IMR-90 (cell line): ENCODE data around the gene MYOM1. TPM values are rescaled to one million over a fixed set of nuclear protein-coding genes. Genes with fewer than 3 reads are reported as not detected.

ENCODE experiments used
- ATAC-seq: fragments of 200-7000 bp; cut with Tn5 transposase; 2 replicates; pipeline ENCODE4 v1.9.1; 2020; ENCODE audit warnings: low read depth, mild to moderate bottlenecking, moderate library complexity
- BruUV-seq: library from RNA; stranded (reverse); fragments of 400-500 nt; replicated peaks from 2 replicates; lab custom pipeline; 2021; lab: Mats Ljungman, UMichigan
- CTCF ChIA-PET: fragments of 300-600 bp; formaldehyde crosslinking; extraction: SDS; loops from one replicate; lab custom pipeline; 2021; ENCODE audit warnings: antibody characterized with exemption; lab: Yijun Ruan, JAX
- POLR2A ChIA-PET: fragments of 300-600 bp; sonication (Branson Sonifier 250); formaldehyde crosslinking; loops from one replicate; lab custom pipeline; 2022; ENCODE audit warnings: antibody characterized with exemption; ENCODE audit not compliant: unreplicated experiment; lab: Charles Lee
- DNase-seq: peaks from one replicate; pipeline ENCODE4 v3.0.0; 2013
- H2AFZ ChIP-seq: replicated peaks from 2 replicates; pipeline ENCODE3; 2013; ENCODE audit warnings: low read length, mild to moderate bottlenecking; ENCODE audit not compliant: poor library complexity
- H2AK5ac ChIP-seq: 2 replicates; pipeline ENCODE4 v1.6.1; 2013; ENCODE audit warnings: low read depth, low read length, inconsistent platforms
- H2AK9ac ChIP-seq: replicated peaks from 2 replicates; pipeline ENCODE3; 2013; ENCODE audit warnings: mild to moderate bottlenecking, low read depth, low read length, moderate library complexity; ENCODE audit not compliant: poor library complexity
- H2BK120ac ChIP-seq: 2 replicates; pipeline ENCODE4 v1.6.1; 2013; ENCODE audit warnings: low read depth, low read length, inconsistent platforms
- H2BK15ac ChIP-seq: 3 replicates; pipeline ENCODE4 v1.6.1; 2013; ENCODE audit warnings: low read depth, low read length, inconsistent platforms
- H2BK20ac ChIP-seq: 2 replicates; pipeline ENCODE4 v1.6.1; 2013; ENCODE audit warnings: low read depth, mild to moderate bottlenecking, inconsistent platforms, low read length, moderate library complexity
- H2BK5ac ChIP-seq: 2 replicates; pipeline ENCODE4 v1.6.1; 2013; ENCODE audit warnings: mild to moderate bottlenecking, low read depth, low read length, inconsistent platforms; ENCODE audit not compliant: poor library complexity, severe bottlenecking
- H3K14ac ChIP-seq: replicated peaks from 2 replicates; pipeline ENCODE4 v1.6.1; 2013; ENCODE audit warnings: low read depth, low read length, inconsistent platforms
- H3K18ac ChIP-seq: 2 replicates; pipeline ENCODE4 v1.6.1; 2013; ENCODE audit warnings: low read depth, low read length, control low read depth
- H3K23ac ChIP-seq: 2 replicates; pipeline ENCODE4 v1.6.1; 2013; ENCODE audit warnings: low read depth, low read length, inconsistent platforms
- H3K27ac ChIP-seq: 2 replicates; pipeline ENCODE4 v1.5.1; 2013; ENCODE audit warnings: mild to moderate bottlenecking, control low read depth, low read length; ENCODE audit not compliant: insufficient read depth
- H3K27me3 ChIP-seq: 2 replicates; pipeline ENCODE4 v1.6.1; 2013; ENCODE audit warnings: low read length; ENCODE audit not compliant: control insufficient read depth, insufficient read depth
- H3K36me3 ChIP-seq: 2 replicates; pipeline ENCODE4 v1.6.1; 2013; ENCODE audit warnings: low read length, mixed read lengths; ENCODE audit not compliant: control insufficient read depth, insufficient read depth
- H3K4ac ChIP-seq: 2 replicates; pipeline ENCODE4 v1.6.1; 2013; ENCODE audit warnings: low read depth, low read length, inconsistent platforms
- H3K4me1 ChIP-seq: 2 replicates; pipeline ENCODE4 v1.6.1; 2013; ENCODE audit warnings: low read length, mixed read lengths; ENCODE audit not compliant: control insufficient read depth, insufficient read depth
- H3K4me2 ChIP-seq: 2 replicates; pipeline ENCODE4 v1.6.1; 2013; ENCODE audit warnings: low read depth, mild to moderate bottlenecking, control low read depth, low read length, moderate library complexity
- H3K4me3 ChIP-seq: 2 replicates; pipeline ENCODE4 v1.5.1; 2013; ENCODE audit warnings: low read depth, mild to moderate bottlenecking, control low read depth, low read length, moderate library complexity; ENCODE audit not compliant: insufficient read depth
- H3K56ac ChIP-seq: 2 replicates; pipeline ENCODE4 v1.6.1; 2013; ENCODE audit warnings: low read length, inconsistent platforms; ENCODE audit not compliant: insufficient read depth; ENCODE audit errors: extremely low read depth
- H3K79me1 ChIP-seq, 2 experiments: 2 replicates each; pipeline ENCODE4 v1.6.1; 2013; ENCODE audit warnings: low read length in 2 of 2, inconsistent platforms in 1 of 2, low read depth in 1 of 2
- H3K9ac ChIP-seq: 2 replicates; pipeline ENCODE4 v1.6.1; 2013; ENCODE audit warnings: low read depth, low read length, control low read depth
- H3K9me1 ChIP-seq: 2 replicates; pipeline ENCODE4 v1.6.1; 2013; ENCODE audit warnings: low read length, inconsistent platforms; ENCODE audit not compliant: insufficient read depth
- H3K9me3 ChIP-seq: 2 replicates; pipeline ENCODE4 v1.6.1; 2013; ENCODE audit warnings: low read length; ENCODE audit not compliant: control insufficient read depth, insufficient read depth
- H4K20me1 ChIP-seq: 2 replicates; pipeline ENCODE4 v1.6.1; 2013; ENCODE audit warnings: low read length, inconsistent platforms; ENCODE audit not compliant: insufficient read depth
- H4K5ac ChIP-seq: 2 replicates; pipeline ENCODE4 v1.6.1; 2013; ENCODE audit warnings: mild to moderate bottlenecking, low read depth, low read length, control low read depth
- H4K8ac ChIP-seq, 2 experiments: 2 replicates each; pipeline ENCODE4 v1.6.1; 2013; ENCODE audit warnings: low read depth in 2 of 2, low read length in 2 of 2, control low read depth in 1 of 2, inconsistent platforms in 1 of 2
- H4K91ac ChIP-seq: 2 replicates; pipeline ENCODE4 v1.6.1; 2013; ENCODE audit warnings: low read depth, low read length, inconsistent platforms; ENCODE audit not compliant: insufficient read depth
- BHLHE40 ChIP-seq: fragments of 150-350 bp; IDR thresholded peaks from 2 replicates; pipeline ENCODE4 v1.6.1; 2016; ENCODE audit warnings: mild to moderate bottlenecking, low read depth, low read length
- CEBPB ChIP-seq: IDR thresholded peaks from 2 replicates; pipeline ENCODE4 v1.6.1; 2012; ENCODE audit warnings: low read depth, low read length, improper control_type of control experiment
- CTCF ChIP-seq: conservative IDR thresholded peaks from 2 replicates; pipeline ENCODE4 v1.5.1; 2012; ENCODE audit warnings: mild to moderate bottlenecking, low read depth, low read length, improper control_type of control experiment
- FOS ChIP-seq: fragments of 150-350 bp; IDR thresholded peaks from 2 replicates; pipeline ENCODE4 v1.6.1; 2016; ENCODE audit warnings: low read depth, low read length
- RAD21 ChIP-seq: IDR thresholded peaks from 2 replicates; pipeline ENCODE4 v1.6.1; 2012; ENCODE audit warnings: low read length, improper control_type of control experiment
- RFX5 ChIP-seq: IDR thresholded peaks from 2 replicates; pipeline ENCODE4 v1.8.0; 2012; ENCODE audit warnings: low read depth, mild to moderate bottlenecking, low read length, moderate library complexity
- SMC3 ChIP-seq: fragments of 150-350 bp; IDR thresholded peaks from 2 replicates; pipeline ENCODE4 v1.6.1; 2016; ENCODE audit warnings: low read depth, mild to moderate bottlenecking, antibody characterized with exemption, low read length, moderate library complexity
- WGBS, 2 experiments: methylation state at CpG; one replicate each; pipeline versions ENCODE4 v1.1.5 to v1.1.7; 2013; ENCODE audit warnings: missing lambda C conversion rate in 2 of 2; ENCODE audit not compliant: insufficient read length in 1 of 2; ENCODE audit errors: extremely low coverage in 2 of 2; 5-methylcytosine and 5-hydroxymethylcytosine counted together
- dilution Hi-C: fragments of 300-500 bp; cut with HindIII; formaldehyde crosslinking; loops from one replicate; pipeline ENCODE4 v1.14.3; 2018; ENCODE audit warnings: low sequenced_read_pairs; ENCODE audit not compliant: unreplicated experiment
- in situ Hi-C: fragments of 300-500 bp; cut with MboI; formaldehyde crosslinking; loops from 3 replicates; pipeline ENCODE4 v1.14.3; 2019; ENCODE audit warnings: low sequenced_read_pairs, inconsistent platforms, mixed read lengths
- intact Hi-C: fragments of 100-400 bp; cut with micrococcal nuclease; formaldehyde crosslinking; loops from 2 replicates; pipeline ENCODE4 v1.10.0; 2022
- polyA plus RNA-seq, 3 experiments: library from polyadenylated mRNA; depleted of rRNA; stranded (reverse); fragments of >200 nt; gene quantifications; 2 replicates each; pipeline ENCODE4 v1.2.3, GENCODE V29; 2012; ENCODE audit warnings: low replicate concordance in 1 of 3
- total RNA-seq: library from RNA; depleted of rRNA; stranded (reverse); fragments of >200 nt; gene quantifications from 2 replicates; pipeline ENCODE4 v1.2.3, GENCODE V29; 2012
- TF ChIP-seq, protein P1 (sequence below): fragments of 150-350 bp; IDR thresholded peaks from 2 replicates; pipeline ENCODE4 v1.6.1; 2017; ENCODE audit warnings: mild to moderate bottlenecking, antibody characterized with exemption, low read length, low read depth

Gene MYOM1
- total and polyA plus RNA-seq, 2 of the 4 experiments (the other 2 are of a cell fraction), result under 0.01 to 0.10 TPM

GRCh38 chr18:3177902-3178687 is 41.7 kb downstream of the MYOM1 start:
- Histone ChIP-seq H3K14ac (0 out of 2 replicates have a peak overlapping the region, but pooled peaks have one; percentile 37), H3K4me3 (no peak overlapping the region), H3K4ac (no peak overlapping the region), H3K23ac (peak overlapping the region; percentile 32; the same call in 1 of the 2 replicates), H3K27ac (no peak overlapping the region), H2BK20ac (no peak overlapping the region), H2BK15ac (no peak overlapping the region), H2BK5ac (no peak overlapping the region), H3K9me1 (no peaks in the 10 kb centered on the region; the same call in 1 of the 2 replicates), H3K9ac (no peak overlapping the region), H2AK9ac (no peak overlapping the region), H3K27me3 (peaks cover 4% of the 10 kb centered on the region; the same call in 1 of the 2 replicates), H3K36me3 (no peaks in the 10 kb centered on the region), H3K4me2 (no peak overlapping the region), H2AFZ (no peak overlapping the region), H4K8ac (no peak overlapping the region), H4K5ac (no peak overlapping the region), H3K18ac (no peak overlapping the region), H2BK120ac (no peak overlapping the region), H3K56ac (no peak overlapping the region), H4K20me1 (no peaks in the 10 kb centered on the region), H3K9me3 (no peaks in the 10 kb centered on the region), H3K4me1 (peaks cover 10% of the 10 kb centered on the region), H2AK5ac (no peak overlapping the region), H3K79me1 (no peaks in the 10 kb centered on the region), H4K91ac (no peak overlapping the region)
- POLR2A ChIA-PET, result no interaction called here
- in situ Hi-C loops (no loop called here), dilution Hi-C loops (no loop called here), intact Hi-C loops (no loop called here)
- no peak for TF ChIP-seq FOS
- no peak for TF ChIP-seq SMC3
- no peak for TF ChIP-seq BHLHE40
- TF ChIP-seq, protein P1, sequence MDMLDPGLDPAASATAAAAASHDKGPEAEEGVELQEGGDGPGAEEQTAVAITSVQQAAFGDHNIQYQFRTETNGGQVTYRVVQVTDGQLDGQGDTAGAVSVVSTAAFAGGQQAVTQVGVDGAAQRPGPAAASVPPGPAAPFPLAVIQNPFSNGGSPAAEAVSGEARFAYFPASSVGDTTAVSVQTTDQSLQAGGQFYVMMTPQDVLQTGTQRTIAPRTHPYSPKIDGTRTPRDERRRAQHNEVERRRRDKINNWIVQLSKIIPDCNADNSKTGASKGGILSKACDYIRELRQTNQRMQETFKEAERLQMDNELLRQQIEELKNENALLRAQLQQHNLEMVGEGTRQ, result no peak
- no peak for TF ChIP-seq CTCF
- no peak for TF ChIP-seq RAD21
- no peak for TF ChIP-seq CEBPB
- no peak for TF ChIP-seq RFX5
- CTCF ChIA-PET, result no interaction called here
- ATAC-seq (no peak), DNase-seq (peak; percentile 19)
- WGBS, 2 experiments, result 73 to 100% methylated on average over 3 to 11 of the region's 15 CpGs
- no TSS peak for BruUV-seq
